Medulla oblongata (tissue), 1 donor: ENCODE data around the gene NOL11.
"Not testable (repeated sequence)": the region's sequence is repeated elsewhere in the genome, so short reads cannot be mapped to it uniquely, and the experiment has no call there.

ENCODE experiments used
- DNase-seq: peaks from one replicate; pipeline ENCODE4 v3.0.0-alpha.2; 2015; ENCODE audit errors: extremely low spot score

Gene NOL11

DNA sequence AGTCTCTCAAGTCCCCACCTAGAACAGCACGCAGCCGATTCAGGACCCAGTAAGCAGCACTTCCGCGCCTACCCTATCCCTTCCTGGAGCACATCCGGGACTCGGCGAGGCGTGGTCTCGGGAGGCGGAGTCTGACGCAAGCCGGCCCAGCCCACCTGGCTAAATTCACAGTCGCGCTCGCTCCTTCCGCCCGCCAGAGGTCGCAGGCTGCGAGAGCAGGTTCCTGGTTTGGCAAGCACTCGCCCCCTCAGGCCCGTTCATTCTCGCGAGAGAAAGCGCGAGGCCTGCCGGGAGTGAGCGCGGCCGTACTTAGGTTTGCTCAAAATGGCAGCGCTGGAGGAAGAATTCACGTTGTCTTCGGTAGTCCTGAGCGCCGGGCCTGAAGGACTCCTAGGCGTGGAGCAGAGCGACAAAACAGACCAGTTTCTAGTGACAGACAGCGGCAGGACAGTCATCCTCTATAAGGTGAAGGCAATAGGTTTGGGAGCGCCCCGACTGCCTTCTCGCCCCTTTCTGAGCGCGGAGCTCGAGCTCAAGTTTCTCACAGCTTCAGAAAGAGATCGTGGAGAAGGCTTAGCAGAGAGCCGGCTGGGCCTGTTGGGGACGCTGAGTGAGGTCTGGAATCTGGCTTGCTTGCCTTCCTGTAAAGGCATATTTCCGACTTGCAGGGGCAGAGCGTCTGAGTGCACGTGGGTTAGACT is at the start of gene NOL11:
Gene NOL11, plus strand, starts transcription at position 313 of the 701 bp plus-strand sequence. Its CDS starts 12 bp downstream, at position 325.
- DNase-seq, result peak; percentile 99

GRCh38 chr17:67671493-67671892 is 46.2 kb upstream of the NOL11 start:
- DNase-seq, result no peak

DNA sequence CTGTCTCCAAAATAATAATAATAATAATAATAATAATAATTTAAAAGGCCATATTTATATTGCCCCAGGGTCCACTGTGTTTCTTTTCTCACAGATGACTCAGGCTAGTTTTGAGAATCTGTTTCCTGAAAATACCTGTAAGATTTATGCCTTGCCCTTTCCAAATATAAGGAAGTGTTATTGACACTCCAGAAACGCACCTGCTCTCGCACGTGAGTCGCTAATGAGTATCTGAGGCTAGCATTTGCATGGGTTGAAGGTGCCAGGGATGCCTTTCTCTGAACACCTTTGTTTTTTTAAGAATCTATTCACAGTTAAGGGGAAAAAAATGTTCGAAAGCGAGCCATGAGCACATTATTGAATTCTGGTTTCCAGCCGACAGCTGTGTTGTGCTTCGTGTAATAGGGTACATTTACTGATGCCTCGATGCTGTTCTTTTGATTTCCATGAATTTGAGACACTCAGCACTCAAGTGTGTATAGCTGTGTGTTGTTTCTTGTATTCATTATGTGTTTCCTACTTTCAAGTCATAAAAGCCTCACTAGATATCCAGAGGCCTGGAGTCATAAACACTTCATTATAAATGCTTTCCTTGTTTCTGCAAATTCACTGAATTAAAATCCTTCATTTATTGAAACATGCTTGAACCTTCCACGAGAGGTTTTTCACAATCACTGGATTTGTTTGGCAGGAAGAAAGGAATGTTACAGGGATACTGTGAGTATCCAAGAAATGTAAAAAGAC is 45.0 kb upstream of the NOL11 start:
- DNase-seq, result no peak

GRCh38 chr17:67675481-67675880 is 42.3 kb upstream of the NOL11 start:
- no peak for DNase-seq

GRCh38 chr17:67676305-67676704 is 41.4 kb upstream of the NOL11 start:
- DNase-seq, result no peak

DNA sequence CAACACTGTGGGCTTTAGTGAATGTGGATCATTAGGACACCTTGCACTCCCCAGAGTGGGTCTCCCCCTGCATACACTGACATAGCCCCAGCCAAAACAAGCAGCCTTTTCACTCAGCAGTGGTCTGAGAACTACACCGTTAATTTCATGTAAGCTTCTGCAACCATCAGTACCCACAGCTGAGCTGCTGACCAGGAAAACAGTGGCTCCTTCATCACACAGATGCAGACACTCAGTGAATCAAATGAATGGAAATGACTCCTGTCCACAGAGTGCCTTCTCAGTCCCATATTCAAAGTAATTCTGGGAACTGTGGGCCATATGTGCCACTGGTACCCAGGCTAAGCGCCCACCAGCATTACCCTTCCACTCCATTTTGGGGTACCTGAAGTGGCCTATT is 39.3 kb upstream of the NOL11 start:
- DNase-seq, result peak; percentile 21

DNA sequence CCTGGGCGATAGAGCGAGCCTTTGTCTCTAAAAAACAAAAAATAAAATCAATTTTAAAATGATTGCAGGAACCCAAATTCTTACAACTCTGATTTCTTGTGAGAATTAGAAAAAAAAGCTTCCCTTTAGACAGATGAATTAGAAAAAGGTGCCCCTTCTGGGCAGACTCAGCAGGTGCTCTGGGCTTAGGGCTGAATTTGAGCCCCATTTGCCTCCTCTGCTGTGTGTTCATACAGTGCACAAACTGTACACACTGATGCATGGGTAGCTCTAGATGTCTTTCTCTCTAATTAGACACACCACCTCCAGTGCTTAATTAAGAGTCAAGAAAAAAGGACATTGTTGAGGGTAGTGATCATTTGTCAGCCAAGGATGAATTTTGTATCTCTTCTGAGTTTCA is 38.5 kb upstream of the NOL11 start:
- DNase-seq, result no peak

GRCh38 chr17:67679721-67680120 is 38.0 kb upstream of the NOL11 start:
- DNase-seq, result no peak

DNA sequence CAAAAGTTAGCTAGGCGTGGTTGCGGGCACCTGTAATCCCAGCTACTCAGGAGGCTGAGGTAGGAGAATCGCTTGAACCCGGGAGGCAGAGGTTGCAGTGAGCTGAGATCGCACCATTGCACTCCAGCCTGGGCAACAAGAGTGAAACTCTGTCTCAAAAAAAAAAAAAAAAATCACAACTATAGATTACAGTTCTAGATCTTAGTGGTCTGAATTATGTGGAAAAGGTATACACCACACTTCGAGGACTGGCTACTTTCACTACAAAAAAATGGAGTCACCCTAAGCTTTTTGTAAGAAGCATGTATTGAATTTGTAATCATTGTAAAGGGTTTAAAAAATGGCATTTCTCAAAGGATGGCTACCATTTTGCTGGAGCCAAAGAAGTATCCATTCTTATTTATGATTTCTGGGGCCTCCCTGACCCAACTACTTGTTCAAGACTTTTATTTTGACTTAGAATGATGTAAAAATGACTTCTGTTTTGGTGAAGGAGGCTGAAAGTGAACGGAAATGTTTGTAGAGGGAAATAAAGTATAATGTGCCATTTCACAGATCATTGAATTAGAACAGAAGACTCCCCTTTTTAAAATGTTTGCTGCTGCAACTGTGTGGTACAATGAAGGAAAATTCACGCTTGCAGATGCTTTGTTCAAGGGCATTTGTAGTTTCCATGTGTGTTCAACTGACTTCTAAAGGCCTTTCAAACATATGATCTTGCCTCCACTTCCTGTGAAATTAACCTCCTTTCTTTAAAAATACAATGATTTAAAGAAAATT is 37.1 kb upstream of the NOL11 start:
- no peak for DNase-seq

GRCh38 chr17:67682196-67682595 is 35.5 kb upstream of the NOL11 start:
- no peak for DNase-seq

DNA sequence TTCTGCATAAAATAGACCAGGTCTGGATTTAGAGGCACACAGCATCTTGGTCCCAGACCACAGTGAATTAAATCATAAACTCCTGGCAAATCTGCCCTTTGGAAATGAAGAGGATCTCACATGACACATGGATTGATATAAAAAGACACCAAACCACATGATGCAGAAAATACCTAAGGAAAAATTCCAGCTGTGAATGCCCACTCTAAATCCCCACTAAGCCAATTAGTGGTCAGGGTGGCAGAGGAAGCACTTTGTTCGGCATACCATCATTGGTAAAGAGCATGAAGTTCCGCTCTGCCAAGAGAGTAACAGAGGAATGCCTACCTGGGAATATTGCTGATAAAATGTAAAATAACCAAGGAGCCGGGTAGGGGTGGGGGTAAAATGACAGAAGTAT is 32.4 kb upstream of the NOL11 start:
- DNase-seq, result no peak

DNA sequence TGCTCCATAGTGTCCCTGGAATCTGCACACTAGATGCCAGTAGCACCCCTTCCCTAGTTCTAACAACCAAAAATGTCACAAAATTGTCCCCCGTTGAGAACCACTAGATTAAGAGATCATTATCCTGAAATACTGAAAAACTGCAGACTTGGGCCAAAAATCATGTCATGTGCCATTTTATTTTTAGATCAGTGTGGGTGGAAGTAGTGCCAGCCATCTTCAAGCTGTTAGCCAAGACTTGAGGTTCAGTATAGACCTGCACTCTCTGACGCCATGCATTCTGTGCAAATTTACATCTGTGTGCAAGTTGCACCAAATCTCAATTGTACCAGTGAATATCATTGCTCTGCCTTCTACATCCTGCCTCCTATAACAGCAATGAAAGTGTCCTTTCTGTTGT is 31.5 kb upstream of the NOL11 start:
- DNase-seq, result no peak

GRCh38 chr17:67687511-67687910 is 30.2 kb upstream of the NOL11 start:
- DNase-seq, result no peak

DNA sequence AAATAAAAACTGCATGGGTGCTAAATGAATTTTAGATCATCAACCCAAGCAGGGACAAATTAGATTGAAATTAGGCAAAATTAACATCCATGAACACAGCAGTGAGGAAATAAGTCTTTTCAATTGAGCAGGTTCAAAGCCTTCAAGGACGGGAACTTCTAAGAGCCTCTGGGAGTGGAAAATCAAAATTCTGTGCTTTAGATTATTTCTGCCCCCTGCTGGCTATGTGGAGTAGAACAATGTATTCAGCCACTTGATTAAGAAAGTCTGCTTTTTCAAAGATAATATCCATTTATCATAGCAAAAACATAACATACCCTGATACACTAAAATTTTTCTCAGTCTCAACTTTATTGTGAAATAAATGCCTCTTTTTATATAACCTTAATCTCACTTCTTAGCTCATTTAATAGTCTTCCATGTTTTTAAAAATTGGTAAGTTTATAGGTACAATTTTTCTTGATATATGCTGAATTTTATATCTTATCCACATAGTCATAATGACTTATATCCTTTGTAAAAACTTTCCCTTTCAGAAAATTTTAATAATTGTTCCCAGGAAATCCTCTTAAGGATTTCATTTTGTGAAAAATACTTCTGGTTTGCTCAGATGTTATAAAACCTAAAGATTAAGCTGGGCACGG is 28.1 kb upstream of the NOL11 start:
- DNase-seq, result peak; percentile 89

GRCh38 chr17:67693811-67694210 is 23.9 kb upstream of the NOL11 start:
- DNase-seq, result no peak

- DNase-seq, result no peak
Measured at GRCh38 chr17:67696347-67696746, 21.4 kb upstream of the NOL11 start.

DNA sequence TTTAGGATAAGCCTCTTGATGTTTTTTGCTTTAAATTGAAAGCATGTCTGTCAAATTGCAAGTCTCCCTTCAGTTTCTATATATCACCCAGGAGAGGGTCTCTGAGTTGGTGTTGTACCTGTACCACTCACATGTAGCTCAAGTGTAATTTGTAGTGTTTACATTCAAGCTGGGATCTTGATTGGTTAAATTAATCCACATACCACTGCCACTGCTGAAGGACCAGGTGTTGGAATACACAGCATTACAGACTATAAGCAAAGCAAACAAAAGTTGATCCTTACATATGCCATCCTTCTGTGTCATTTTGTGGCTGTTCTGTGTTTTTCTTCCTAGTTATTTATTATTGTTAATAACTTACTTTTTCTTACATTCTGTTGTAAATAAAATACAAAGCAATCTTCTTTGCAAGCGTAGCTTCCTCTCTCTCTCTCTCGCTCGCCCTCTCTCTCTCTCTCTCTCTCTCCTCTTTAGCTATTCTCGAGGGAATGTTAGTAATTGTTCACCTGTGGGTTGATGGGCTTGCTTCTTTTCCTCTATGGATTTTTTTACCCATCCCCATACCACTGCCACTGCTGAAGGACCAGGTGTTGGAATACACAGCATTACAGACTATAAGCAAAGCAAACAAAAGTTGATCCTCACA is 20.8 kb upstream of the NOL11 start:
- no peak for DNase-seq

DNA sequence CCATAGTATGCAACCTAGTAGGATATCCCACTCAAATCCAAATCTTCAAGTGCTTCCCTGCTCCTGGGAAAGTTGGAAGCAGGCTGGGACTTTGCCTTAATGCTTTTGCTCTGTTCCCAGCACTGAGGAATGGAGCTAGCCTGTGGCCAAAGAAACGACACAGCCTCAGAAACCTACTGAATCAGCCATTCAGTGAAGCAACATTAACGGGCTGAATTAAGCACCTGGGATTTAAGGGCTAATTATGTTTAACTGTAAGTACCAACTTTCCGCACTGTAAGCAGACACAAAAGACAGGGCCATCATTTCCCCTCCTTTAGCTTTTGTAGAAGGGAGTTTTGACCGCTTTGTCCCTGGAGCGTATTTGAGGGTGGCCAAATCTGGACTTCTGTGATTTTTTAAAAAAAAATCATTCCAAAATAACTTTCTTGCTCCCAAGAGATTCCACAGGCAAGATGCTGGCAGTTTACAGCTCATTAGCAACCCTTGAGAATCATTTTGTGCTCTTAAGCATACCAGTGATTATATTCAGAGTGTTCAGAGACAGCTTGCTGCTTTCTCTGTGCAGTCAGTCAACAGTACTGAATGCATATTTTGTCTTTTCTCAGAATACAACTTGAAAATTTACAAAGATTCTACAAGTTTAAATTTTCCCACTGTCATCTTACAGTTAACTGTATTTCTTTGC is 17.6 kb upstream of the NOL11 start:
- DNase-seq, result no peak

DNA sequence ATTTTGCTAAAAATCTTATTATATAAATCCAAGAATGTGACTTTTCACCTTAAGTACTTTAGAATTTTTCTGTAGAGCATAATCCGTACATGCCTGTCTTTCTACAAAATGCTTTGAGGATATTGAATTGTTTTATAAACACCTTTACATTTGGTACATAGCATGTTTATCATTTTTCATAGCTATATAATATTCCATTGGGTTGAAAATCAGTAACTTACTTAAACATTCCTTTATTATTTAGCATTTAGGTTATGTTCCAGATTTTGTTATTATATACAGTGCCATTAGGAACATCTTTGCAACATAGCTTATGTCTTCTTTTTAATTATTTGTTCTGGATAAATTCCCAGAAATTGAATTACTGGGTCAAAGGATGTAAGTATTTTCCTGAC is 17.0 kb upstream of the NOL11 start:
- no peak for DNase-seq

GRCh38 chr17:67702861-67703260 is 14.9 kb upstream of the NOL11 start:
- DNase-seq, result not testable (repeated sequence)

GRCh38 chr17:67707442-67707841 is 10.3 kb upstream of the NOL11 start:
- no peak for DNase-seq
